Cardiac muscle cell (in vitro differentiated cells and primary cell): Measurements from ENCODE around the gene ERF. TPM values are rescaled to one million over a fixed set of nuclear protein-coding genes. Genes with fewer than 3 reads are reported as not detected.

ENCODE experiments used
- DNase-seq, 2 donors: peaks; one replicate each; pipeline versions ENCODE4 v3.0.0 to v3.0.0-alpha.2; 2010 to 2017; ENCODE audit warnings: low read depth in 1 of 2, low spot score in 1 of 2
- H3K27ac ChIP-seq: fragments of 200-600 bp; sonication (generic); 2 replicates; pipeline ENCODE4 v1.5.1; 2016
- H3K27me3 ChIP-seq: fragments of 200-600 bp; sonication (generic); 2 replicates; pipeline ENCODE4 v1.6.0; 2016; ENCODE audit warnings: control low read depth
- H3K36me3 ChIP-seq: fragments of 200-600 bp; sonication (generic); 2 replicates; pipeline ENCODE4 v1.5.1; 2016; ENCODE audit warnings: control low read depth
- H3K4me1 ChIP-seq: fragments of 200-600 bp; sonication (generic); 2 replicates; pipeline ENCODE4 v1.8.1; 2017; ENCODE audit warnings: low read depth, mild to moderate bottlenecking, mixed run types
- H3K4me3 ChIP-seq: fragments of 200-600 bp; sonication (generic); 2 replicates; pipeline ENCODE4 v1.5.1; 2016; ENCODE audit warnings: mild to moderate bottlenecking
- H3K9me3 ChIP-seq: fragments of 200-600 bp; sonication (generic); 2 replicates; pipeline ENCODE4 v1.5.1; 2017; ENCODE audit warnings: low read depth, mild to moderate bottlenecking, control low read depth
- CTCF ChIP-seq: IDR thresholded peaks from 2 replicates; pipeline ENCODE4 v1.5.1; 2012; ENCODE audit warnings: low read depth, mild to moderate bottlenecking, low read length
- polyA plus RNA-seq: library from polyadenylated mRNA; unstranded; fragments of >200 nt; fragmentation: Nextera tagmentation; extraction: Ambion mirVana; gene quantifications from 2 replicates; pipeline ENCODE4 v1.2.1, GENCODE V29; 2016
- total RNA-seq: library from RNA; depleted of rRNA; stranded (reverse); fragments of >200 nt; gene quantifications from 2 replicates; pipeline ENCODE4 v1.2.3, GENCODE V29; 2016

Gene ERF
- total and polyA plus RNA-seq, 2 experiments from 2014 or later, result 25.1 to 108 TPM

DNA sequence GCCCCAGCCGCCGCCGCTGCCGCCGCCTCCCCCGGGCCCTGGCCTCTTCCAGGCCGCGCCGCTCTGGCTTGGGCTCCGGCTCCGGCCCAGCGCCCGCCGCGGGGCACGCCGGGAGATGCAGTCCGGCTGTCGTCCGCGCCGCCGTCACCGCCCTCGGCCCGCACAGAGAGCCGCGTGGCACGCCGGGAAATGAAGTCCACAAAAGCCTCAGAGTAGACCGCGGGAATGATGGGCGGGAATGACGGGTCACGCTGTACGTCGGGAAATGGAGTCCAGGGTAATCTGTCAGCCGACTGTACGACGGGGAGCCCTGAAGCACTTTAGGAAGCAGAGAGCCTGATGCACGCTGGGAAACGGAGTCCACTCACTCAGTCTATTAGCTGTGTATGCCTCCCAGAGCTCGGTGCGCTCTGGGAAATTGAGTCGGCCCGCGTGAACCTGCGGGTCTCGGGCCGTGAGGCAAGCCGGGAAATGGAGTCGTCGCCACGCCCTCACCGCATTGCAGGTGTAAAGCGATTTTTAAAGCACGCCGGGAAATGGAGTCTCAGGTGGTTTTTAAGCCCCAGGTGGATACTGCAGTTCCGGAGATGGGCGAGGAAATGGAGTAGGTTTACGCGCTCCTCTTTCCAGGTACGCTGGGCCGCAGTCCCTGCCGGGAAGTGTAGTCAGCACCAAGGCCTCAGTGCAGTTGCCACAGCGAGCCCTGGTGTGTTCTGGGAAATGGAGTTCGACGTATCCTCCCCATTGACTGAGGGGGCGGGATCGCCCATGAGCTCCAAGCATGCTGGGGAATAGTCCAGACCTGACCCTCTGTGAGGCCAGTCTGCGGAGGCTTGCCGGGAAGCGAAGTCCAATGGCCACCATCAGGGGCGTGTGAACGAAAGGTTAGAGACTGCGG lies 12.2 kb downstream of the ERF start, which contains the start of gene GSK3A:
Gene GSK3A (minus strand): TSS at position 91 of the 898 bp plus-strand sequence. CDS start 137 bp downstream, outside the sequence.
- Histone ChIP-seq H3K27me3 (no peaks in the 10 kb centered on the region), H3K4me1 (peaks cover 12% of the 10 kb centered on the region), H3K36me3 (no peaks in the 10 kb centered on the region), H3K4me3 (peak within 1 kb of the TSS; percentile 96), H3K9me3 (no peaks in the 10 kb centered on the region), H3K27ac (peak within 1 kb of the TSS; percentile 95)
- peak; percentile 98 to 100 for DNase-seq
- TF ChIP-seq CTCF, result no peak

DNA sequence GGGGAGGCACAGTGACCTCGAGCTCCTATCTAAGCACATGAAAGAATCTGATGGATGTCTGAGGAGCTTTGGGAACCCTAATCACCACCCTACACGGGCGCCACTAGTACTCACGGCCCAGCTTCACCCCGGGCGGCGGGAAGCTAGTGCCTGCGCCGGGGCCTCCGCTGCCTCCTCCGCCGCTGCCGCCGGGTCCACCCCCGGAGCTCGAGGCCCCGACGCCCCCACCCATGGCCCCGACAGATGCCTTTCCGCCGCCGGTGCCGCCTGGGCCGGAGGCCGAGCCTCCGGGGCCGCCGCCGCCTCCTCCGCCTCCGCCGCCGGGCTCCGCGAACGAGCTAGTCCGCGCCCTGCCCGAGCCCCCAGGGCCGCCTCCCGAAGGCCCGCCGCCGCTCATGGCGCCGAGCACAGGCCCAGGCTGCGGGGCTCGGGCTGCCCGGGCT lies 12.8 kb downstream of the ERF start:
- peak overlapping the region; percentile 96 for H3K4me3 ChIP-seq
- H3K27ac ChIP-seq, result peak overlapping the region; percentile 95
- DNase-seq, result peak in 1 of 2 donors; percentile 20
- no peaks in the 10 kb centered on the region for H3K27me3 ChIP-seq
- H3K36me3 ChIP-seq, result no peaks in the 10 kb centered on the region
- no peak for TF ChIP-seq CTCF
- H3K4me1 ChIP-seq, result peaks cover 12% of the 10 kb centered on the region
- H3K9me3 ChIP-seq, result no peaks in the 10 kb centered on the region

GRCh38 chr19:42241279-42241678 lies 13.6 kb downstream of the ERF start:
- Histone ChIP-seq H3K27ac (peak overlapping the region; percentile 95), H3K27me3 (no peaks in the 10 kb centered on the region)
- no peak for DNase-seq

DNA sequence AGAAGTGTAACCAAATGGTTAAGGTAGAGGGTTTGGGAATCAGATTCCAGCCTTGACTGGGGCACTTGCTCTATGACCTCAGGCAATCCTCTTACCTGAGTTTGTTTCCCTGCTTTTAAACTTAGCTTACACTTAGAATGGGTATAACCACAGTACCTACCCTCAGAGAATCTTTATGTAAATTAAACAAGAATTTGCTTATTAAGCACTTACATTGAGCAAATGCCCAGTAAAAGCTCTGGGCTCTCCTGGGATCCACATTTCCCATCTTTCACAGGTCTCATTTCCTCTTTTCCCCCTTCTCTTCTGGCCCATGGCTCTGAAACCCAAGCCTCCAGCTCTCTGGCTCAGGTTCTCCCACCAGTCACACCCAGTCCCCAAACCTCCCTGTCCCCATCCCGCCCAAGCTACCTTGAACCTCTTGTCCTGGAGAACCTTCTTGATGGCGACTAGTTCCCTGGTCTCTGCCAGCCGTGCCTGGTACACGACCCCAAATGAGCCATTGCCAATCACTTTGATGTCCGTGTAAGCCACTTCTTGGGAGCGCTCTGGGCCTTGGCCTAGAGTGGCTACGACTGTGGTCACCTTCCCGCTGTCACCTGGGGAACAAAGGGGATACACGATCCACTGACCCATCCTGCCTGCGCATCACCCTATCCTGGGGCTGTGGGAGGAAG lies 15.2 kb downstream of the ERF start:
- Histone ChIP-seq H3K27ac (no peak overlapping the region), H3K4me1 (peaks cover 7% of the 10 kb centered on the region), H3K27me3 (no peaks in the 10 kb centered on the region), H3K4me3 (no peak overlapping the region), H3K36me3 (peaks cover 18% of the 10 kb centered on the region), H3K9me3 (no peaks in the 10 kb centered on the region)
- TF ChIP-seq CTCF, result no peak
- no peak for DNase-seq

More at GRCh38 chr19:42241279-42241678, 13.6 kb downstream of the ERF start:
- TF ChIP-seq CTCF, result no peak
- no peaks in the 10 kb centered on the region for H3K9me3 ChIP-seq
- H3K4me3 ChIP-seq, result peak overlapping the region; percentile 96
- H3K4me1 ChIP-seq, result peaks cover 12% of the 10 kb centered on the region
- peaks cover 5% of the 10 kb centered on the region for H3K36me3 ChIP-seq

DNA sequence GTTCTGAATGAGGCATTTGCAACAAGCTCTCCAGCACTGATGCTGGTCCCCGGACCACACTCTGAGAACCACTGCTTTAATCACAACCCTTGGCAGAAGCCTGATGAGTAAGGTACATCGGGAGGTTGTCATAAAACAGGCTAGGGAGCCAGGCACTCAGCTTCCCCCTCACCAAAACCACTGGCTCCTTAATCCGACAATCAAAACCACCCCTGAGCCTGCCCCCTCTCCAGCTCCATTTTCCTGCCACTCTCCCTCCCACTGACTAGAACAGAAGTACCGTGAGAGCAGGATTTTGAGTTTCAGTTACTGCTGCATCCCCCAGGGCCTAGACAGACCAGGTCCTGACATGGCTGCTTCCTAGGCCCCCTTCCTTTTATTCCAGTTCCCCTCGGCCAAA lies 19.7 kb downstream of the ERF start:
- Histone ChIP-seq H3K4me1 (no peaks in the 10 kb centered on the region), H3K4me3 (no peak overlapping the region), H3K9me3 (no peaks in the 10 kb centered on the region), H3K27me3 (no peaks in the 10 kb centered on the region), H3K36me3 (peaks cover 43% of the 10 kb centered on the region), H3K27ac (no peak overlapping the region)
- DNase-seq, result no peak
- TF ChIP-seq CTCF, result no peak
